Karpas-422 (cell line): ENCODE measurements around the gene GALNT17. TPM values are rescaled to one million over a fixed set of nuclear protein-coding genes. Genes with fewer than 3 reads are reported as not detected.

Source experiments
- DNase-seq: peaks from one replicate; pipeline ENCODE4 v3.0.0-alpha.2; 2015
- H2AFZ ChIP-seq: fragments of 200-600 bp; sonication (generic); 2 replicates; pipeline ENCODE4 v1.6.1; 2014; ENCODE audit warnings: antibody characterized with exemption, low read length, mixed read lengths
- H3K27ac ChIP-seq: fragments of 200-600 bp; sonication (generic); 2 replicates; pipeline ENCODE4 v1.5.1; 2014; ENCODE audit warnings: mild to moderate bottlenecking, low read length, moderate library complexity
- H3K27me3 ChIP-seq: fragments of 200-600 bp; sonication (generic); 2 replicates; pipeline ENCODE4 v1.6.1; 2014; ENCODE audit warnings: low read length, mixed read lengths
- H3K36me3 ChIP-seq: fragments of 200-600 bp; sonication (generic); 2 replicates; pipeline ENCODE4 v1.6.1; 2014; ENCODE audit warnings: low read length, mixed read lengths; ENCODE audit not compliant: insufficient read depth
- H3K4me1 ChIP-seq: fragments of 200-600 bp; sonication (generic); 2 replicates; pipeline ENCODE4 v1.6.1; 2014; ENCODE audit warnings: mild to moderate bottlenecking, low read length, mixed read lengths
- H3K4me2 ChIP-seq: fragments of 200-600 bp; sonication (generic); 2 replicates; pipeline ENCODE4 v1.6.1; 2014; ENCODE audit warnings: low read length, low read depth, mild to moderate bottlenecking; ENCODE audit not compliant: poor library complexity, severe bottlenecking
- H3K4me3 ChIP-seq: fragments of 200-600 bp; sonication (generic); 2 replicates; pipeline ENCODE4 v1.5.1; 2014; ENCODE audit warnings: mild to moderate bottlenecking, antibody characterized with exemption, low read length, mixed read lengths
- H3K79me2 ChIP-seq: fragments of 200-600 bp; sonication (generic); 2 replicates; pipeline ENCODE4 v1.6.1; 2014; ENCODE audit warnings: mild to moderate bottlenecking, low read length, mixed read lengths
- H3K9ac ChIP-seq: fragments of 200-600 bp; sonication (generic); 2 replicates; pipeline ENCODE4 v1.6.0; 2014; ENCODE audit warnings: low read length
- H3K9me2 ChIP-seq: fragments of 200-600 bp; sonication (generic), shearing (Covaris generic); replicated peaks from 2 replicates; pipeline ENCODE4 v1.6.0; 2014; ENCODE audit warnings: mild to moderate bottlenecking, low read length, moderate library complexity; ENCODE audit not compliant: insufficient read depth
- H3K9me3 ChIP-seq: fragments of 300-700, 200-600 bp; sonication (generic); 2 replicates; pipeline ENCODE4 v1.6.1; 2014; ENCODE audit warnings: low read length, mixed read lengths
- H4K20me1 ChIP-seq: fragments of 200-600 bp; sonication (generic); 2 replicates; pipeline ENCODE4 v1.6.1; 2014; ENCODE audit warnings: mild to moderate bottlenecking, antibody characterized with exemption, low read length, low read depth; ENCODE audit not compliant: insufficient read depth
- total RNA-seq: library from RNA; depleted of rRNA; stranded (reverse); fragments of >200 nt; shearing (Covaris generic); gene quantifications from 2 replicates; pipeline ENCODE4 v1.2.3, GENCODE V29; 2014; ENCODE audit warnings: low replicate concordance

The GALNT17 gene
- total RNA-seq, 1 experiment from 2014 or later: not detected

DNA sequence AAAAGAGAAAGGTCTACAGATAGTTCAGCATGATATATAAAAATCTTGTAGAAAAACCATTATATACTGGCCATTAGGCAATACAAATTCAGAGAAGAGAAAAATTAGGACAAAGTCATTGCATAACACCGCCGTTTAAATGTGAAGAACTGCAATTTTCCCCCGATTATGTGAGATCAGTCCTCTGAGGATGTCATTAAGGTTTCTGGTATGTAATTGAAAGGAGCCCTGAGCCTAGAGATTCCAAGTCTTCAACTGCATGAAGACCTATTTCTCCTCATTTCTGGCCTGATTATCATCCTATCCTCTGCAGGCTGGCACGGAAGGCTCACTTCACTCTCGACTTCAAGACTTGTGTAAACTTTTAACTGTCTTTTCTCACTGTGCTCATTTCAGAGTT is 395.3 kb downstream of the GALNT17 start:
- Histone ChIP-seq H3K4me2 (no peak overlapping the region), H3K9ac (no peak overlapping the region), H3K36me3 (no peaks in the 10 kb centered on the region), H3K4me1 (no peaks in the 10 kb centered on the region), H3K9me2 (no peaks in the 10 kb centered on the region), H3K9me3 (no peaks in the 10 kb centered on the region), H4K20me1 (no peaks in the 10 kb centered on the region), H3K4me3 (no peak overlapping the region), H2AFZ (no peak overlapping the region), H3K27ac (no peak overlapping the region), H3K79me2 (no peaks in the 10 kb centered on the region), H3K27me3 (no peaks in the 10 kb centered on the region)
- no peak for DNase-seq

DNA sequence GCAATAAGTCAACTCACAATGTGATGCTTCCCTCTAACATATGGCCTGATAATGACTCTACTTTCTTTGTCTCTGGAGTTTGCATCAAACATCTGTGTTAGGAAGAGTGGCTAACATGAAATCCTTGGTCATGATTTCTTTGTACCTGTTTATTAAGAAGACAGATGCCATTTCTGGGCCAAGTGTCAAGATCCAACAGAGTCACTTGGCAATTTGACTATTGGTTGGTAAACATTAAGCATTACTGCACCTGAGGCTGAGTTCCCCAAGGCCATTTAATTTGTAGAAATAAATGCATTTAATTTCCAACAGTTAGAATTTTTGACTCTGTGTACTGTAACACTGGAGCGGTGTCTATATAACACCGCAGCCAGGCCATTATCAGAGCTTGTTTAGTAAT is 403.7 kb downstream of the GALNT17 start:
- no peaks in the 10 kb centered on the region for H3K27me3 ChIP-seq
- DNase-seq: no peak
- no peaks in the 10 kb centered on the region for H3K79me2 ChIP-seq
- H4K20me1 ChIP-seq: no peaks in the 10 kb centered on the region
- H3K4me1 ChIP-seq: no peaks in the 10 kb centered on the region
- no peak overlapping the region for H3K4me2 ChIP-seq
- H3K36me3 ChIP-seq: no peaks in the 10 kb centered on the region
- no peak overlapping the region for H3K27ac ChIP-seq
- H2AFZ ChIP-seq: no peak overlapping the region
- H3K9me2 ChIP-seq: no peaks in the 10 kb centered on the region
- no peaks in the 10 kb centered on the region for H3K9me3 ChIP-seq
- H3K4me3 ChIP-seq: no peak overlapping the region
- no peak overlapping the region for H3K9ac ChIP-seq

DNA sequence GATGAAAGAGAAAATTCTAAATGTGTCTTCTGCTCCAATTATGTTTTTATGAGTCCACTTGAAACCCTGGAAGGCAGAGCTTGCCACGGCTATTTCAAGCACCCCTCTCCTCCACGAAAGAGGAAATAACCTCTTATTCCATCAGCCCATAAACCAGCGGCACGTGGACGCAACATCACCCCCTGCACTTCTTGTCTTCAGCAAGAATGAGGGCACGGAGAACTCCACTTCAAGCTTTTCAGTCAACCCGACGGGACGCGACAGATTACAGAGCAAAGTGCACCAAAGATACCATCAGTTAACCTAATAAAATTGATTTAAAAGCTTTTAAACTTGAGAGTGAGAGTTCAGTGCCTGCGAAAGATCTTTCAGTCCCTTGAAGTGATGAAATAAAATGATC is 406.3 kb downstream of the GALNT17 start:
- H3K9me2 ChIP-seq: no peaks in the 10 kb centered on the region
- H3K9ac ChIP-seq: no peak overlapping the region
- no peaks in the 10 kb centered on the region for H3K27me3 ChIP-seq
- no peak overlapping the region for H3K4me3 ChIP-seq
- no peak overlapping the region for H2AFZ ChIP-seq
- no peak overlapping the region for H3K4me2 ChIP-seq
- no peaks in the 10 kb centered on the region for H3K9me3 ChIP-seq
- no peak overlapping the region for H3K27ac ChIP-seq
- no peaks in the 10 kb centered on the region for H3K36me3 ChIP-seq
- no peaks in the 10 kb centered on the region for H3K79me2 ChIP-seq
- H4K20me1 ChIP-seq: no peaks in the 10 kb centered on the region
- no peak for DNase-seq
- H3K4me1 ChIP-seq: no peaks in the 10 kb centered on the region

DNA sequence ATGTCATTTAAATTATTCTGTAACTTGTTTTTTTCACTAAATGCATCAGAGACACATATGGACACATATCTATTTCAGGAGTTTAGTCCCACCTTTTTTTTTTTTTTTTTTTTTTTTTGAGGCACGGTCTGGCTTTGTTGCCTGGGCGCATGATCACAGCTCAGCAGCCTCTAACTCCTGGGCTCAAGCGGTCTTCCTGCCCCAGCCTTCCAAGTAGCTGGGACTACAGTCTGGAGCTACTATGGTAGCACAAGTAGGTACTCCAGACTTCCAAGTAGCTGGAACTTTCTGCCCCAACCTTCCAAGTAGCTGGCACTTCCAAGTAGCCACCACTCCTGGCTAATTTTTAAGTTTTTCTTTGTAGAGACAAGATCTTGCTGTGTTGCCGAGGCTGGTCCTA is 407.7 kb downstream of the GALNT17 start:
- H3K4me3 ChIP-seq: no peak overlapping the region
- no peaks in the 10 kb centered on the region for H3K4me1 ChIP-seq
- H3K4me2 ChIP-seq: no peak overlapping the region
- DNase-seq: no peak
- no peaks in the 10 kb centered on the region for H3K36me3 ChIP-seq
- H2AFZ ChIP-seq: no peak overlapping the region
- no peaks in the 10 kb centered on the region for H3K9me2 ChIP-seq
- no peak overlapping the region for H3K27ac ChIP-seq
- no peaks in the 10 kb centered on the region for H3K27me3 ChIP-seq
- H3K9me3 ChIP-seq: no peaks in the 10 kb centered on the region
- no peak overlapping the region for H3K9ac ChIP-seq
- no peaks in the 10 kb centered on the region for H4K20me1 ChIP-seq
- H3K79me2 ChIP-seq: no peaks in the 10 kb centered on the region

DNA sequence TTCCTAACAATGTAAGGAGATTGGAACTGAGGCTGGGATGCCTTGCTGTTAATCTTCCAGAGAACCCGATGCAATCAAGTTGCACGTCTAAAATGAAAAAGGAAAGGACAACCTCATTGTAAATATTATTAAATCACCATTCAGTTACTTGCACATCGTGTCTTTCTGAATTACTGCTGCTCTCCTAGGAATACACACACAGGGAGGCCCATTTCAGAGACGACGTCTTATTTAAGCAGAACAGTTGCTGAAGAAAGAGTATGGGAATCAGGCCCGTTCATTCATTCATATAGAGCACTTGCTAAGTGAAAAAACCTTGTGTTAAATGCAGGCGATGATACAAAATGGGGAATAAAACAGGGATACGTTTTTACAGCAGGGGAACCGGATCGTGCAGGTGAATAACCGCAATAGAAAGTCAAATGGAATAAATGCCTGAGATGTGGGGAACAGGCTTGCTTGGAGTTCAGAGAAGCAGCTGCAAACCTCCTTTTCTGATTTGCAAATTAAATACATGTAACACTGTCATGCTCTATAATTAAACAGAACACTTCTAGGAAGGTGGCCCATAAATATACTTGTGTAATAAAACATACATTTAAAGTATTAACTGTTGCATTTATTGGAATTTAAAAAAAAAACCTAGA is 409.9 kb downstream of the GALNT17 start:
- no peaks in the 10 kb centered on the region for H3K36me3 ChIP-seq
- H3K79me2 ChIP-seq: no peaks in the 10 kb centered on the region
- no peak overlapping the region for H2AFZ ChIP-seq
- H3K4me3 ChIP-seq: no peak overlapping the region
- no peaks in the 10 kb centered on the region for H3K9me3 ChIP-seq
- no peaks in the 10 kb centered on the region for H3K4me1 ChIP-seq
- H3K9ac ChIP-seq: no peak overlapping the region
- H3K27me3 ChIP-seq: no peaks in the 10 kb centered on the region
- H4K20me1 ChIP-seq: no peaks in the 10 kb centered on the region
- H3K4me2 ChIP-seq: no peak overlapping the region
- H3K9me2 ChIP-seq: no peaks in the 10 kb centered on the region
- H3K27ac ChIP-seq: no peak overlapping the region
- no peak for DNase-seq

DNA sequence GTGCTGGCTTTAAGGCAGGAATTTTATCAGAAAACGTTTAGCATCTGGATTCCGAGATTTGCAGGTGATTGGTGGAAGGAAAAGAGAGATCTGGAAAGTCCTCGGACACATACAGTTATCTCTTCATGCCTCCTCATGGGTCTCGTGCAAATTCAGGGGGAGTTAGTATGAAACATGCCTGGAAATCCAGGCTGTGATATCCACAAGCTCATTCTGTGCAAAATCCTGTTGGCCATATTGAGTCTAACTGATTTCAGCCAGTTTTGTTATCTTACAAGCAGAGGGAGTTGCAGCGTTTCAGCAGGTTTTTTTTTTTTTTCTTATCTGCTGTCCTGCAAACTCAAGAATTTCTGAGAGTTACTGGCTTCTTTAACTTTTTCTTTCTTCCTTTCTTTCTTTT is 411.5 kb downstream of the GALNT17 start:
- H3K9ac ChIP-seq: no peak overlapping the region
- H3K4me2 ChIP-seq: no peak overlapping the region
- no peaks in the 10 kb centered on the region for H3K9me3 ChIP-seq
- no peaks in the 10 kb centered on the region for H4K20me1 ChIP-seq
- H3K9me2 ChIP-seq: no peaks in the 10 kb centered on the region
- no peaks in the 10 kb centered on the region for H3K79me2 ChIP-seq
- no peak overlapping the region for H3K4me3 ChIP-seq
- no peak overlapping the region for H3K27ac ChIP-seq
- no peaks in the 10 kb centered on the region for H3K4me1 ChIP-seq
- no peaks in the 10 kb centered on the region for H3K27me3 ChIP-seq
- H3K36me3 ChIP-seq: no peaks in the 10 kb centered on the region
- H2AFZ ChIP-seq: no peak overlapping the region
- DNase-seq: no peak

DNA sequence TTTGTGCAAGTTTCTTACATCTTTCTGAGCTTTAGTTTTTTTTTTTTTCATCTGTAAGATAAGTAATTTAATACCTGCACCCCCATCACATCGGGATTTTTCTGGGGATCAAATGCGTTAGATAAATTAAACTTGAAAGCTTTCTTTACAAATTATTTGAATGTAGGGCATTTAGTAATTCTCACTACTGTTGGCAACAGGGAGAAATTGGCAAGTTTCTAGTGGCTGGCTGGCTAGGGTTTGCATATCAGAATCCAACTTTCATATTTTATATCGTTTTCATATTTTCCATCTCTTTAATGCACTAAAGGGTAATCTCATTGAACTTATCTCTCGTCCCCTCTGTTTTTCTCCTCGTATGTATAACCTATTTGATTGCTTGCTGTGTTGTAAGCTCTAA is 412.9 kb downstream of the GALNT17 start:
- Histone ChIP-seq H3K27me3 (no peaks in the 10 kb centered on the region), H3K79me2 (no peaks in the 10 kb centered on the region), H3K4me3 (no peak overlapping the region), H3K4me2 (no peak overlapping the region), H3K9me3 (no peaks in the 10 kb centered on the region), H4K20me1 (no peaks in the 10 kb centered on the region), H3K36me3 (no peaks in the 10 kb centered on the region), H2AFZ (no peak overlapping the region), H3K27ac (no peak overlapping the region), H3K9ac (no peak overlapping the region), H3K9me2 (no peaks in the 10 kb centered on the region), H3K4me1 (no peaks in the 10 kb centered on the region)
- no peak for DNase-seq

DNA sequence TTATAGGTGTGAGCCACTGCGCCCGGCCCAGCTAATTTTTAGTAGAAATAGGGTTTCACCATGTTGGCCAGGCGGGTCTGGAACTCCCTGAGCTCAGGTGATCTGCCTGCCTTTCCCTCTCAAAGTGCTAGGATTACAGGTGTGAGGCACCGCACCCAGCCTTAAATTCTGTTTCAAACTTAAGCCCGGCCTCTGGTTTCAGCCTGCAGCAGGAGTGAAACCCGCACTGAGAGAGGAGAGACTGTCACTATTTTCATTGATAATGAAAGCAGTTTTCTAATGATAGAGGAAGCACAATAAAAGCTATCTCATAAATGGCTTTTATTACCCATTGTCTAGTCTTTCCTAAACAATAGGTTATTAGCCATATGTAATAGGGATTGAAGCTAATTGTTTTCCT is 415.5 kb downstream of the GALNT17 start:
- Histone ChIP-seq H3K36me3 (no peaks in the 10 kb centered on the region), H3K27me3 (no peaks in the 10 kb centered on the region), H3K27ac (no peak overlapping the region), H3K9me2 (no peaks in the 10 kb centered on the region), H3K4me1 (no peaks in the 10 kb centered on the region), H3K79me2 (no peaks in the 10 kb centered on the region), H3K9me3 (0 out of 2 replicates have a peak, but pooled peaks cover 4% of the 10 kb centered on the region), H3K9ac (no peak overlapping the region), H4K20me1 (no peaks in the 10 kb centered on the region), H3K4me2 (no peak overlapping the region), H2AFZ (no peak overlapping the region), H3K4me3 (no peak overlapping the region)
- no peak for DNase-seq

DNA sequence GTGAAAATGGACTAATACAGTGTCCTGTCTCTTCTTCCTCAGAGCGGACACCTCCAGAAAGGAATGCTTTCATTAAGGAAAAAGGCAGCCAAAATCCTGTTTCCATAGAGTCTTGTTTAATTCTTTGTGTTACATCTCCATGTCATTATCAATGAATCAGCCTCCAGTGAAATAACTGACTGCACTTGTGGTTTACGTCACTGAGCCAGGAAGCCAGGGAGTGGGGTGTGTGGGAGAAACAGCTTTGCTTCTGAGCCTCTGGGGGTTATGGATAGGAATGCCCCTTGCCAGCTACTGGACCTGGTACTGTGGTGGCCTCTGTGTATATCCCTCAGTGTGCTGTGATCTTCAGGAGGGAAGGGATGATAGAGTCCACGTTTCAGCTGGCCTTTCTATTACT is 416.8 kb downstream of the GALNT17 start:
- 0 out of 2 replicates have a peak, but pooled peaks cover 4% of the 10 kb centered on the region for H3K9me3 ChIP-seq
- H3K9ac ChIP-seq: no peak overlapping the region
- no peaks in the 10 kb centered on the region for H3K36me3 ChIP-seq
- no peak overlapping the region for H3K27ac ChIP-seq
- H3K27me3 ChIP-seq: no peaks in the 10 kb centered on the region
- DNase-seq: no peak
- no peak overlapping the region for H3K4me2 ChIP-seq
- H3K79me2 ChIP-seq: no peaks in the 10 kb centered on the region
- H3K4me1 ChIP-seq: no peaks in the 10 kb centered on the region
- no peaks in the 10 kb centered on the region for H3K9me2 ChIP-seq
- H4K20me1 ChIP-seq: no peaks in the 10 kb centered on the region
- H3K4me3 ChIP-seq: no peak overlapping the region
- no peak overlapping the region for H2AFZ ChIP-seq
